Hematopoietic multipotent progenitor cell treated with erythropoietin and hydrocortisone succinate and interleukin-3 and kit ligand, for 6 days (in vitro differentiated cells): ENCODE measurements around the gene CLIC4.
A peak's percentile ranks its signal among the peaks of the same experiment; 100 is the strongest.

Experiments used
- DNase-seq: peaks from one replicate; pipeline ENCODE4 v3.0.0-alpha.2; 2015

The CLIC4 gene

GRCh38 chr1:24825174-24825573, 79.9 kb downstream of the CLIC4 start:
- DNase-seq, result no peak

GRCh38 chr1:24826510-24826909, 81.3 kb downstream of the CLIC4 start:
- no peak for DNase-seq

- DNase-seq, result no peak
Observed at GRCh38 chr1:24827379-24828135, 82.3 kb downstream of the CLIC4 start.

GRCh38 chr1:24828183-24828886, 83.1 kb downstream of the CLIC4 start:
- no peak for DNase-seq

- no peak for DNase-seq
Observed at GRCh38 chr1:24828887-24829192, 83.6 kb downstream of the CLIC4 start.

- peak; percentile 85 for DNase-seq
Observed at GRCh38 chr1:24830680-24831272, 85.5 kb downstream of the CLIC4 start.

- DNase-seq, result no peak
Observed at GRCh38 chr1:24841593-24841992, 96.3 kb downstream of the CLIC4 start.

- DNase-seq, result peak; percentile 22
Observed at GRCh38 chr1:24846671-24847070, 101.4 kb downstream of the CLIC4 start.

- peak; percentile 97 for DNase-seq
Observed at GRCh38 chr1:24847995-24848881, 103.0 kb downstream of the CLIC4 start.

- DNase-seq, result peak; percentile 67
Observed at GRCh38 chr1:24849672-24850295, 104.5 kb downstream of the CLIC4 start.

GRCh38 chr1:24850328-24850920, 105.2 kb downstream of the CLIC4 start:
- DNase-seq, result no peak

- no peak for DNase-seq
Observed at GRCh38 chr1:24853649-24854048, 108.4 kb downstream of the CLIC4 start.

- DNase-seq, result no peak
Observed at GRCh38 chr1:24855474-24855873, 110.2 kb downstream of the CLIC4 start.

- DNase-seq, result no peak
Observed at GRCh38 chr1:24856787-24857506, 111.7 kb downstream of the CLIC4 start.

- DNase-seq, result peak; percentile 36
Observed at GRCh38 chr1:24857507-24858133, 112.4 kb downstream of the CLIC4 start.

GRCh38 chr1:24858277-24858676, 113.0 kb downstream of the CLIC4 start:
- no peak for DNase-seq

GRCh38 chr1:24859063-24860010, 114.1 kb downstream of the CLIC4 start:
- no peak for DNase-seq

- no peak for DNase-seq
Observed at GRCh38 chr1:24860841-24861240, 115.6 kb downstream of the CLIC4 start.

GRCh38 chr1:24861821-24862727, 116.8 kb downstream of the CLIC4 start:
- DNase-seq, result no peak
